ENCODE measurements around the gene HPSE2. TPM values are rescaled to one million over a fixed set of nuclear protein-coding genes. Genes with fewer than 3 reads are reported as not detected.

The HPSE2 gene
- total RNA-seq, 1 experiment from 2014 or later, result not detected

DNA sequence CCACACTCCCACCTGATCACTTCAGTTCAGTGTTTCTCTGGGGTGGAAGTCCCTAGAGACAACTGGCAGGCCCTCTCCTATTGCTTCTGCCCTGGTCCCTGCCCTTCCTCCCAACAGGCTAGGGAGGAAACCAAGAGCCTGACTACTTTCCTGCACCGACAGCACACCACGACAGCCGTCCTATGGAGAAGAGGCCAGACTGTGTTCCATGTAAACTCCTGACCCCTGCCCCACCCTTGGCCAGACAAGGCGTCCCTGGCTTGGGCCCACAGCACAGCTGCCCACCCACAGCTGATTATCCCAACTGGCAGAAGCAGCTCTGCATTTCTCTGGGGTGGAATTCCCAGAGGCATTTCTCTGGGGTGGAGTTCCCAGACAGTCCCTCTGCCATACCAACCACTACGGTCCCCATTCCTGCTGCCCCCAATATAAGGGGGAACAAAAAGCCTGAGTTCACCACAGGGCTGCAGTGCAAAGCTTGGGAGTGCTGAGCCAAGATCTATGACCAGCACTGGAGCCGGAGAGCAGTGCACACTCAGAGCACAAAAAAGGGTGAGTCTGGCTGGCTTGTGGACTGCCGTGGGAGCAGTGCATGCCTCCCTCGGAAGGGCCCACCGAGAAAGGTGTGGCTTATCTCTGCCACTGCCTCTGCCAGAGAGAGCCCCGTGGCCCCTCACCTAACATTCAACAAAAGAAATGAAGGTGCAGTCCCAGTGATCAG lies 193.4 kb downstream of the HPSE2 start:
- Histone ChIP-seq H3K4me3 (ENCODE audit: low read depth in 2 of 2, low read length in 2 of 2) (no peak overlapping the region), H3K27ac (ENCODE audit: low read length) (no peak overlapping the region), H3K27me3 (ENCODE audit: control insufficient read depth, insufficient read depth, low read length) (no peaks in the 10 kb centered on the region; the same call in none of the 2 replicates), H3K4me1 (ENCODE audit: control insufficient read depth, insufficient read depth, low read length) (no peaks in the 10 kb centered on the region), H3K9me3 (ENCODE audit: control insufficient read depth, insufficient read depth, low read depth, low read length) (no peaks in the 10 kb centered on the region), H3K36me3 (ENCODE audit: control insufficient read depth, insufficient read depth, low read length) (no peaks in the 10 kb centered on the region)
- intact Hi-C loops (cut with micrococcal nuclease; ENCODE audit: unreplicated experiment), result loop anchor here (5.0 to 10.0 kb wide), 2 partner anchors 203 to 250 kb away; no protein-coding TSS in a partner anchor
- ATAC-seq (no peak; the same call in 1 of the 2 replicates), DNase-seq (ENCODE audit: low read depth, low spot score) (no peak)
- TF ChIP-seq TCF7L2 (IDR thresholded peaks at IDR 0.05; ENCODE audit: low read depth, low read length) (no peak), POLR2AphosphoS5 (IDR thresholded peaks at IDR 0.05; ENCODE audit: low read depth, low read length) (no peak), CTCF (IDR thresholded peaks at IDR 0.05) (no peak), SIN3A (IDR thresholded peaks at IDR 0.05; ENCODE audit: borderline replicate concordance, insufficient read depth, low read depth, low read length) (no peak)
- TF ChIP-seq, protein P1, sequence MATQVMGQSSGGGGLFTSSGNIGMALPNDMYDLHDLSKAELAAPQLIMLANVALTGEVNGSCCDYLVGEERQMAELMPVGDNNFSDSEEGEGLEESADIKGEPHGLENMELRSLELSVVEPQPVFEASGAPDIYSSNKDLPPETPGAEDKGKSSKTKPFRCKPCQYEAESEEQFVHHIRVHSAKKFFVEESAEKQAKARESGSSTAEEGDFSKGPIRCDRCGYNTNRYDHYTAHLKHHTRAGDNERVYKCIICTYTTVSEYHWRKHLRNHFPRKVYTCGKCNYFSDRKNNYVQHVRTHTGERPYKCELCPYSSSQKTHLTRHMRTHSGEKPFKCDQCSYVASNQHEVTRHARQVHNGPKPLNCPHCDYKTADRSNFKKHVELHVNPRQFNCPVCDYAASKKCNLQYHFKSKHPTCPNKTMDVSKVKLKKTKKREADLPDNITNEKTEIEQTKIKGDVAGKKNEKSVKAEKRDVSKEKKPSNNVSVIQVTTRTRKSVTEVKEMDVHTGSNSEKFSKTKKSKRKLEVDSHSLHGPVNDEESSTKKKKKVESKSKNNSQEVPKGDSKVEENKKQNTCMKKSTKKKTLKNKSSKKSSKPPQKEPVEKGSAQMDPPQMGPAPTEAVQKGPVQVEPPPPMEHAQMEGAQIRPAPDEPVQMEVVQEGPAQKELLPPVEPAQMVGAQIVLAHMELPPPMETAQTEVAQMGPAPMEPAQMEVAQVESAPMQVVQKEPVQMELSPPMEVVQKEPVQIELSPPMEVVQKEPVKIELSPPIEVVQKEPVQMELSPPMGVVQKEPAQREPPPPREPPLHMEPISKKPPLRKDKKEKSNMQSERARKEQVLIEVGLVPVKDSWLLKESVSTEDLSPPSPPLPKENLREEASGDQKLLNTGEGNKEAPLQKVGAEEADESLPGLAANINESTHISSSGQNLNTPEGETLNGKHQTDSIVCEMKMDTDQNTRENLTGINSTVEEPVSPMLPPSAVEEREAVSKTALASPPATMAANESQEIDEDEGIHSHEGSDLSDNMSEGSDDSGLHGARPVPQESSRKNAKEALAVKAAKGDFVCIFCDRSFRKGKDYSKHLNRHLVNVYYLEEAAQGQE (IDR thresholded peaks at IDR 0.05; ENCODE audit: insufficient read depth in 1 of 2, low read depth in 2 of 2, low read length in 1 of 2), result no peak
- in situ Hi-C loops (cut with HindIII; ENCODE audit: low pct_unique_long_range_greater_than_20kb, low sequenced_read_pairs), result no loop called here
- ChIA-PET CTCF (no interaction called here), POLR2A (no interaction called here)
- no TSS peak for BruUV-seq (replicated peaks)

- Histone ChIP-seq H3K9me3 (ENCODE audit: control insufficient read depth, insufficient read depth, low read depth, low read length) (no peaks in the 10 kb centered on the region), H3K4me1 (ENCODE audit: control insufficient read depth, insufficient read depth, low read length) (no peaks in the 10 kb centered on the region), H3K4me3 (ENCODE audit: low read depth in 2 of 2, low read length in 2 of 2) (no peak overlapping the region), H3K36me3 (ENCODE audit: control insufficient read depth, insufficient read depth, low read length) (no peaks in the 10 kb centered on the region), H3K27ac (ENCODE audit: low read length) (no peak overlapping the region), H3K27me3 (ENCODE audit: control insufficient read depth, insufficient read depth, low read length) (peaks cover 3% of the 10 kb centered on the region)
- intact Hi-C loops (cut with micrococcal nuclease; ENCODE audit: unreplicated experiment), result loop anchor here (5.0 to 10.0 kb wide), 2 partner anchors 203 to 249 kb away; no protein-coding TSS in a partner anchor
- no peak for TF ChIP-seq POLR2AphosphoS5 (IDR thresholded peaks at IDR 0.05; ENCODE audit: low read depth, low read length)
- no peak for TF ChIP-seq SIN3A (IDR thresholded peaks at IDR 0.05; ENCODE audit: borderline replicate concordance, insufficient read depth, low read depth, low read length)
- TF ChIP-seq, protein P1 (IDR thresholded peaks at IDR 0.05; ENCODE audit: insufficient read depth in 1 of 2, low read depth in 2 of 2, low read length in 1 of 2), result no peak
- no peak for TF ChIP-seq CTCF (IDR thresholded peaks at IDR 0.05)
- no peak for TF ChIP-seq TCF7L2 (IDR thresholded peaks at IDR 0.05; ENCODE audit: low read depth, low read length)
- ChIA-PET CTCF (interaction anchor here (0.6 to 0.7 kb wide), 2 partner anchors 559 to 778 kb away, joined by 3 to 4 read pairs; no protein-coding TSS in a partner anchor), POLR2A (no interaction called here)
- 0 out of 2 replicates have a peak, but pooled peaks have one; percentile 17 for ATAC-seq
- no TSS peak for BruUV-seq (replicated peaks)
- in situ Hi-C loops (cut with HindIII; ENCODE audit: low pct_unique_long_range_greater_than_20kb, low sequenced_read_pairs), result no loop called here
- no peak for DNase-seq (ENCODE audit: low read depth, low spot score)
Measured at GRCh38 chr10:99041468-99041867, 194.2 kb downstream of the HPSE2 start.
